GM23338 (cell line): ENCODE data around the gene KIAA1755. TPM values are rescaled to one million over a fixed set of nuclear protein-coding genes. Genes with fewer than 3 reads are reported as not detected.
A peak's percentile ranks its signal among the peaks of the same experiment; 100 is the strongest.

Experiments used
- ATAC-seq: fragments of 200-7000 bp; cut with Tn5 transposase; 3 replicates; pipeline ENCODE4 v1.9.1; 2020
- DNase-seq: peaks from one replicate; pipeline ENCODE4 v3.0.0-alpha.2; 2015; ENCODE audit warnings: low spot score
- H2AFZ ChIP-seq: fragments of 200-600 bp; sonication (generic); 2 replicates; pipeline ENCODE4 v1.8.0; 2016; ENCODE audit warnings: antibody characterized with exemption, mild to moderate bottlenecking, moderate library complexity
- H3F3A ChIP-seq: fragments of 200-600 bp; sonication (generic); replicated peaks from 2 replicates; pipeline ENCODE4 v1.8.0; 2017; ENCODE audit warnings: antibody characterized with exemption, mixed run types, low read depth
- H3K27ac ChIP-seq: fragments of 200-600 bp; sonication (generic); 2 replicates; pipeline ENCODE4 v1.6.1; 2016; ENCODE audit warnings: low read depth
- H3K27me3 ChIP-seq: fragments of 200-600 bp; sonication (generic); 2 replicates; pipeline ENCODE4 v1.8.0; 2016; ENCODE audit warnings: mild to moderate bottlenecking, mixed run types, moderate library complexity; ENCODE audit not compliant: insufficient read depth
- H3K36me3 ChIP-seq: fragments of 200-600 bp; sonication (generic); 2 replicates; pipeline ENCODE4 v1.8.0; 2016; ENCODE audit warnings: mild to moderate bottlenecking; ENCODE audit not compliant: insufficient read depth
- H3K4me1 ChIP-seq: fragments of 200-600 bp; sonication (generic); 2 replicates; pipeline ENCODE4 v1.8.0; 2016; ENCODE audit warnings: mild to moderate bottlenecking, moderate library complexity; ENCODE audit not compliant: insufficient read depth
- H3K4me2 ChIP-seq: fragments of 200-600 bp; sonication (generic); 2 replicates; pipeline ENCODE4 v1.7.1; 2017; ENCODE audit warnings: mixed run types
- H3K4me3 ChIP-seq: fragments of 200-600 bp; sonication (generic); 2 replicates; pipeline ENCODE4 v1.6.1; 2016; ENCODE audit warnings: mixed run types
- H3K79me2 ChIP-seq: fragments of 200-600 bp; sonication (generic); replicated peaks from 2 replicates; pipeline ENCODE4 v1.8.0; 2017; ENCODE audit warnings: mild to moderate bottlenecking; ENCODE audit not compliant: insufficient read depth
- H3K9me2 ChIP-seq: fragments of 200-600 bp; sonication (generic); 2 replicates; pipeline ENCODE4 v1.8.0; 2017; ENCODE audit not compliant: insufficient read depth
- H4K20me1 ChIP-seq: fragments of 200-600 bp; sonication (generic); replicated peaks from 2 replicates; pipeline ENCODE4 v1.8.0; 2017; ENCODE audit warnings: mild to moderate bottlenecking; ENCODE audit not compliant: insufficient read depth
- H3K27ac Mint-ChIP-seq: 2 replicates; pipeline ENCODE4 v1.8.0; 2020; ENCODE audit warnings: inconsistent platforms, mild to moderate bottlenecking, moderate library complexity, mixed read lengths
- H3K27me3 Mint-ChIP-seq: 3 replicates; pipeline ENCODE4 v1.8.0; 2022; ENCODE audit warnings: low read depth, mild to moderate bottlenecking, moderate library complexity, mixed read lengths, inconsistent platforms; ENCODE audit not compliant: insufficient read depth, poor library complexity
- H3K36me3 Mint-ChIP-seq: 3 replicates; pipeline ENCODE4 v1.8.0; 2021; ENCODE audit warnings: low read depth, mild to moderate bottlenecking, inconsistent platforms, moderate library complexity, mixed read lengths
- H3K4me1 Mint-ChIP-seq: 3 replicates; pipeline ENCODE4 v1.8.0; 2020; ENCODE audit warnings: mild to moderate bottlenecking, inconsistent platforms, mixed read lengths
- H3K4me3 Mint-ChIP-seq: 3 replicates; pipeline ENCODE4 v1.8.0; 2021; ENCODE audit warnings: moderate library complexity, mild to moderate bottlenecking, inconsistent platforms, mixed read lengths
- H3K9me3 Mint-ChIP-seq: 3 replicates; pipeline ENCODE4 v1.8.0; 2020; ENCODE audit warnings: moderate library complexity, mild to moderate bottlenecking, inconsistent platforms, mixed read lengths
- CREB1 ChIP-seq: fragments of 250-450 bp; sonication (Bioruptor Pico); IDR thresholded peaks from 2 replicates; pipeline ENCODE4 v1.5.0; 2020; ENCODE audit warnings: low read depth, mild to moderate bottlenecking, moderate library complexity
- CTCF ChIP-seq, 2 experiments: fragments of 200-600 bp in 1 of 2; sonication (generic) in 1 of 2; conservative IDR thresholded peaks; 2 replicates each; pipeline versions ENCODE4 v1.5.1 to v1.6.1; 2016 to 2017; ENCODE audit warnings: antibody characterized with exemption in 2 of 2, low read depth in 2 of 2, mild to moderate bottlenecking in 2 of 2, moderate library complexity in 1 of 2
- ETS1 ChIP-seq: IDR thresholded peaks from 2 replicates; pipeline ENCODE4 v1.6.1; 2016; ENCODE audit warnings: antibody characterized with exemption
- EZH2 ChIP-seq: fragments of 200-600 bp; sonication (generic); IDR thresholded peaks from one replicate; pipeline ENCODE4 v1.8.0; 2017; ENCODE audit warnings: antibody characterized with exemption, mild to moderate bottlenecking, low read depth; ENCODE audit not compliant: unreplicated experiment
- EZH2phosphoT487 ChIP-seq: fragments of 200-600 bp; sonication (generic); IDR thresholded peaks from one replicate; pipeline ENCODE4 v1.8.1; 2018; ENCODE audit warnings: antibody characterized with exemption; ENCODE audit not compliant: unreplicated experiment
- JUNB ChIP-seq: IDR thresholded peaks from one replicate; pipeline ENCODE4 v1.6.1; 2016; ENCODE audit warnings: antibody characterized with exemption; ENCODE audit not compliant: unreplicated experiment
- NANOG ChIP-seq: IDR thresholded peaks from 2 replicates; pipeline ENCODE4 v1.6.1; 2016; ENCODE audit warnings: antibody characterized with exemption, borderline replicate concordance
- STAT1 ChIP-seq: IDR thresholded peaks from one replicate; pipeline ENCODE4 v1.6.1; 2016; ENCODE audit warnings: antibody characterized with exemption; ENCODE audit not compliant: unreplicated experiment
- ZNF114 ChIP-seq: fragments of 250-450 bp; sonication (Bioruptor Pico); IDR thresholded peaks from 2 replicates; pipeline ENCODE4 v1.5.0; 2020; ENCODE audit warnings: mild to moderate bottlenecking, moderate library complexity
- polyA plus RNA-seq: library from polyadenylated mRNA; unstranded; fragments of >200 nt; fragmentation: Nextera tagmentation; extraction: Ambion mirVana; gene quantifications from 2 replicates; pipeline ENCODE4 v1.2.1, GENCODE V29; 2016
- total RNA-seq: library from RNA; depleted of rRNA; stranded (reverse); fragments of >200 nt; shearing (Covaris generic); gene quantifications from 2 replicates; pipeline ENCODE4 v1.2.3, GENCODE V29; 2014
- TF ChIP-seq, protein P1 (sequence below): IDR thresholded peaks from one replicate; pipeline ENCODE4 v1.6.1; 2018; ENCODE audit warnings: antibody characterized with exemption; ENCODE audit not compliant: unreplicated experiment

Gene KIAA1755
- total and polyA plus RNA-seq, 2 experiments from 2014 or later: 0.28 TPM; not detected in 1

DNA sequence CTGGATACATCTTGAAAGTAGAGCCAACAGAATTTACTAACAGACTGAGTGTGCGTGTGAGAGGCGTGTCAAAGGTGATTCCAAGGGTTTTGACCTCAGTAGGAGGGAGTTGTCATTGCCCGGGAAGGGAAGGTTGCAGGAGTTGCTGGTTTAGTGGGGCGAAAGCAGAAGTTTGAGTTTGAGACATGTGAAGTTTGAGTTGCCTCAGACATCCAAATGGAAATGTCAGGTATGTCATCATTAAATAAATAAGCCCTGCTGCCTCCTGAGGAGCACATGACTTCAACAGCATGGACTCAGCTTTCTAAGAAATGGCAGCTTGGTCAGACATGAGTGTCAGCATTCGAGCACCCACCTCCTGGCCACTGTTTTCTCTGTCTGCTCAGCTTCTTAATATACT is 68.9 kb downstream of the KIAA1755 start:
- peaks cover 4% of the 10 kb centered on the region for H3K27me3 Mint-ChIP-seq
- H3K36me3 ChIP-seq: no peaks in the 10 kb centered on the region
- H3K27me3 ChIP-seq: no peaks in the 10 kb centered on the region
- no peaks in the 10 kb centered on the region for H3K9me2 ChIP-seq
- no peaks in the 10 kb centered on the region for H4K20me1 ChIP-seq
- H3K27ac ChIP-seq: no peak overlapping the region
- no peaks in the 10 kb centered on the region for H3F3A ChIP-seq
- H3K4me3 Mint-ChIP-seq: no peak overlapping the region
- H3K4me3 ChIP-seq: no peak overlapping the region
- no peak overlapping the region for H2AFZ ChIP-seq
- H3K36me3 Mint-ChIP-seq: 0 out of 3 replicates have a peak, but pooled peaks cover 5% of the 10 kb centered on the region
- no peaks in the 10 kb centered on the region for H3K4me1 ChIP-seq
- TF ChIP-seq CREB1: no peak
- no peak for TF ChIP-seq EZH2
- TF ChIP-seq EZH2phosphoT487: no peak
- no peak for TF ChIP-seq CTCF (conservative IDR thresholded peaks at IDR 0.05; ENCODE audit: low read depth in 2 of 2)
- TF ChIP-seq JUNB: no peak
- TF ChIP-seq ETS1: no peak
- no peak for TF ChIP-seq STAT1
- TF ChIP-seq, protein P1, sequence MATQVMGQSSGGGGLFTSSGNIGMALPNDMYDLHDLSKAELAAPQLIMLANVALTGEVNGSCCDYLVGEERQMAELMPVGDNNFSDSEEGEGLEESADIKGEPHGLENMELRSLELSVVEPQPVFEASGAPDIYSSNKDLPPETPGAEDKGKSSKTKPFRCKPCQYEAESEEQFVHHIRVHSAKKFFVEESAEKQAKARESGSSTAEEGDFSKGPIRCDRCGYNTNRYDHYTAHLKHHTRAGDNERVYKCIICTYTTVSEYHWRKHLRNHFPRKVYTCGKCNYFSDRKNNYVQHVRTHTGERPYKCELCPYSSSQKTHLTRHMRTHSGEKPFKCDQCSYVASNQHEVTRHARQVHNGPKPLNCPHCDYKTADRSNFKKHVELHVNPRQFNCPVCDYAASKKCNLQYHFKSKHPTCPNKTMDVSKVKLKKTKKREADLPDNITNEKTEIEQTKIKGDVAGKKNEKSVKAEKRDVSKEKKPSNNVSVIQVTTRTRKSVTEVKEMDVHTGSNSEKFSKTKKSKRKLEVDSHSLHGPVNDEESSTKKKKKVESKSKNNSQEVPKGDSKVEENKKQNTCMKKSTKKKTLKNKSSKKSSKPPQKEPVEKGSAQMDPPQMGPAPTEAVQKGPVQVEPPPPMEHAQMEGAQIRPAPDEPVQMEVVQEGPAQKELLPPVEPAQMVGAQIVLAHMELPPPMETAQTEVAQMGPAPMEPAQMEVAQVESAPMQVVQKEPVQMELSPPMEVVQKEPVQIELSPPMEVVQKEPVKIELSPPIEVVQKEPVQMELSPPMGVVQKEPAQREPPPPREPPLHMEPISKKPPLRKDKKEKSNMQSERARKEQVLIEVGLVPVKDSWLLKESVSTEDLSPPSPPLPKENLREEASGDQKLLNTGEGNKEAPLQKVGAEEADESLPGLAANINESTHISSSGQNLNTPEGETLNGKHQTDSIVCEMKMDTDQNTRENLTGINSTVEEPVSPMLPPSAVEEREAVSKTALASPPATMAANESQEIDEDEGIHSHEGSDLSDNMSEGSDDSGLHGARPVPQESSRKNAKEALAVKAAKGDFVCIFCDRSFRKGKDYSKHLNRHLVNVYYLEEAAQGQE: no peak
- no peak for TF ChIP-seq ZNF114 (CRISPR knock-in tag)
- peaks cover 6% of the 10 kb centered on the region for H3K9me3 Mint-ChIP-seq
- no peak overlapping the region for H3K4me2 ChIP-seq
- H3K79me2 ChIP-seq: no peaks in the 10 kb centered on the region
- ATAC-seq: no peak
- DNase-seq: no peak
- H3K27ac Mint-ChIP-seq: no peak overlapping the region
- peaks cover 4% of the 10 kb centered on the region; the same call in 1 of the 3 replicates for H3K4me1 Mint-ChIP-seq

DNA sequence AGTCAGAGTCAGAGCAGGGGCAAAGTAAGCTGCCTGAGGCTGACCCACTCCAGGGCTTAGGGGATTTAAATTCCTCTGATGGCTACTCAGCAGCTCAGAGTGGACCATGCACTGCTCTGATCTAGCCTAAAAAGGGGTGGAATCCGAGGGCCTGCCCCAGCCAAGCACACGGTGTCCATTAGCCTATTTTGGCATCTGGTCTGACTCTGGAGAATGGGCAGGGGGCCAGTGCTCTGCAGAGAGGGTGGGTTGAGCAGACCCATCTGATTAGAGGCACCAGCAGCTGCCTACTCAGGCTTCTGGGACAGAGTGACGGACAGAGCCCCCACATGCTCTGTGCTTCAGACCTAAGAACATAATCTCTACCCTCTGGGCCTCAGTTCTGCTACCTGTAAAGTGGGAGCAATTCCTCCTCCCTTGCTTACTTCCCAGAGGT is 69.6 kb downstream of the KIAA1755 start:
- Histone ChIP-seq H3K9me2 (no peaks in the 10 kb centered on the region), H2AFZ (peak overlapping the region; percentile 18; the same call in 1 of the 2 replicates), H3K36me3 (no peaks in the 10 kb centered on the region), H3K79me2 (no peaks in the 10 kb centered on the region), H3K27ac (no peak overlapping the region), H3K27me3 (no peaks in the 10 kb centered on the region), H4K20me1 (no peaks in the 10 kb centered on the region), H3K4me3 (no peak overlapping the region), H3K4me1 (no peaks in the 10 kb centered on the region), H3F3A (no peaks in the 10 kb centered on the region), H3K4me2 (no peak overlapping the region)
- H3K4me3 Mint-ChIP-seq: no peak overlapping the region
- H3K27me3 Mint-ChIP-seq: peaks cover 4% of the 10 kb centered on the region
- no peak for ATAC-seq
- DNase-seq: no peak
- peaks cover 6% of the 10 kb centered on the region for H3K9me3 Mint-ChIP-seq
- no peak overlapping the region for H3K27ac Mint-ChIP-seq
- H3K36me3 Mint-ChIP-seq: 0 out of 3 replicates have a peak, but pooled peaks cover 5% of the 10 kb centered on the region
- H3K4me1 Mint-ChIP-seq: peaks cover 4% of the 10 kb centered on the region; the same call in 1 of the 3 replicates
- TF ChIP-seq EZH2phosphoT487: no peak
- TF ChIP-seq NANOG: no peak
- TF ChIP-seq, protein P1: no peak
- TF ChIP-seq STAT1: no peak
- TF ChIP-seq JUNB: no peak
- TF ChIP-seq CTCF (conservative IDR thresholded peaks at IDR 0.05; ENCODE audit: low read depth in 2 of 2): no peak
- TF ChIP-seq ETS1: no peak
